CD4-positive, alpha-beta T cell treated with Interleukin-17A for 4 hours (primary cell): ENCODE data around the gene PLPPR4.
"Not testable (repeated sequence)": the region's sequence is repeated elsewhere in the genome, so short reads cannot be mapped to it uniquely, and the experiment has no call there.

Experiments used
- DNase-seq: peaks from one replicate; pipeline ENCODE4 v3.0.0-alpha.2; 2020; ENCODE audit warnings: mixed read lengths

PLPPR4 gene, protein sequence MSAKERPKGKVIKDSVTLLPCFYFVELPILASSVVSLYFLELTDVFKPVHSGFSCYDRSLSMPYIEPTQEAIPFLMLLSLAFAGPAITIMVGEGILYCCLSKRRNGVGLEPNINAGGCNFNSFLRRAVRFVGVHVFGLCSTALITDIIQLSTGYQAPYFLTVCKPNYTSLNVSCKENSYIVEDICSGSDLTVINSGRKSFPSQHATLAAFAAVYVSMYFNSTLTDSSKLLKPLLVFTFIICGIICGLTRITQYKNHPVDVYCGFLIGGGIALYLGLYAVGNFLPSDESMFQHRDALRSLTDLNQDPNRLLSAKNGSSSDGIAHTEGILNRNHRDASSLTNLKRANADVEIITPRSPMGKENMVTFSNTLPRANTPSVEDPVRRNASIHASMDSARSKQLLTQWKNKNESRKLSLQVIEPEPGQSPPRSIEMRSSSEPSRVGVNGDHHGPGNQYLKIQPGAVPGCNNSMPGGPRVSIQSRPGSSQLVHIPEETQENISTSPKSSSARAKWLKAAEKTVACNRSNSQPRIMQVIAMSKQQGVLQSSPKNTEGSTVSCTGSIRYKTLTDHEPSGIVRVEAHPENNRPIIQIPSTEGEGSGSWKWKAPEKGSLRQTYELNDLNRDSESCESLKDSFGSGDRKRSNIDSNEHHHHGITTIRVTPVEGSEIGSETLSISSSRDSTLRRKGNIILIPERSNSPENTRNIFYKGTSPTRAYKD

GRCh38 chr1:99264201-99265021 lies at the start of gene PLPPR4:
TSS of gene PLPPR4 (plus strand) at chr1:99264492. CDS start at chr1:99264594, 102 bp downstream.
- DNase-seq: no peak

- DNase-seq: no peak
These were observed 47.3 kb upstream of the PLPPR4 start for GRCh38 chr1:99216956-99217355.

- DNase-seq: no peak
These were observed 46.7 kb upstream of the PLPPR4 start for GRCh38 chr1:99217599-99217998.

DNA sequence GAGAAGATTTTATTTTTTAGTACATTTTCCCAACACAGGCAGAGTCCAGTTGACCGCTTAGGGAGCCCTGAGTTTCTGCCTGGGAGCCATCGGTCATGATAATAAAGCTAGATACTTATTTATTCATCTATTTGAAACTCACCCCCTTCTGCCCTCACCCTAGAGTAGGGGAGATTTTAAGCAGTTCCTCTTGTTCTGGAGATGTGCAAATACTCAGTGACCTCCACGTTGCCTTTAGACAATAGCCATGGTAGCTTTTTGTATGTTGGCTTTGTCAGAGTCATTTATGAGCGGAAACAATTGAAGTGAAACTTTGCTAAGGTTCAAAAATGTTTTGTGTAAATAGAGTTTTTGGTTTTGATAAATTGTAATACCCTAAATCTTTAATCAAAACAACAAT lies 45.7 kb upstream of the PLPPR4 start:
- no peak for DNase-seq

GRCh38 chr1:99218999-99219398 lies 45.3 kb upstream of the PLPPR4 start:
- no peak for DNase-seq

DNA sequence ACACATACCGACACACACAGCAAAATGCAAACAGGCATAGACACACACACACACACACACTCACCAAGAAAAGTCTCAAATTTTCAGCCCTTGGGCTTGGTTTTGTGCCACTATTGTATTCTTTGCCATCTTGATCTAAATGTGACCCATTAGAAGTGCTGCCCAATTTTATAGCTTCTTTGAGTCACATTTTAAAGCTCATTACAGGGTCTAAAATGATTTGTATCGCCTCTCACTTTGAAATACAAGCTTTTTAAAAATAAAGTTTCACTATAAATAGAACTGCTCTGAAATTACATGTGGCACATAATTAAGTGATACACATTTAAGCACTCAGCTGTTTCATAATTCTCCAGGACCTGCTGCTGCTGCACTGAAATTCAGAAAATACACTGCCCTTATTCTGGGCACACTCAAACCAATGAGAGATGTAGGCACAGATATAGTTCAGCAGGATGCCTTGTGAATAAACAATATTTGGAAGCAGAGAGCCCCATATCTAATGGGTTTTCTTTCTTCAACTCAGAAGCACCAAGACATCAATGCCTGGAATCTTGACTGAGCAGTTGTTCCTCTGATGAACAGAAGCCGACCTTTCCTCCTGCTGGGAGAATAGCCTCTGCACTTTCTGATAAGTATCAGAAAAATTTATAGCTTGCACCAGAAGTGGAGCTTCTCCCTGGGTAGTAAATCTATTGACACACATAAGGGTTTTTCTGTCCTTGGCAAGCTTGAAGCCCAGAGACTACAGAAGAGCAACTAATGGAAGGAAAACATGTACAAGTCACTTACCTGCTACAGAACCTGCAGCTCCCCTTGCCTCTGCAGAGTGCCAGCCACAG lies 37.0 kb upstream of the PLPPR4 start:
- DNase-seq: no peak

GRCh38 chr1:99228153-99228552 lies 36.1 kb upstream of the PLPPR4 start:
- no peak for DNase-seq

GRCh38 chr1:99229122-99229521 lies 35.2 kb upstream of the PLPPR4 start:
- no peak for DNase-seq

- no peak for DNase-seq
These were observed 33.6 kb upstream of the PLPPR4 start for GRCh38 chr1:99230695-99231094.

- DNase-seq: no peak
These were observed 32.1 kb upstream of the PLPPR4 start for GRCh38 chr1:99232172-99232571.

- no peak for DNase-seq
These were observed 30.8 kb upstream of the PLPPR4 start for GRCh38 chr1:99233446-99233845.

DNA sequence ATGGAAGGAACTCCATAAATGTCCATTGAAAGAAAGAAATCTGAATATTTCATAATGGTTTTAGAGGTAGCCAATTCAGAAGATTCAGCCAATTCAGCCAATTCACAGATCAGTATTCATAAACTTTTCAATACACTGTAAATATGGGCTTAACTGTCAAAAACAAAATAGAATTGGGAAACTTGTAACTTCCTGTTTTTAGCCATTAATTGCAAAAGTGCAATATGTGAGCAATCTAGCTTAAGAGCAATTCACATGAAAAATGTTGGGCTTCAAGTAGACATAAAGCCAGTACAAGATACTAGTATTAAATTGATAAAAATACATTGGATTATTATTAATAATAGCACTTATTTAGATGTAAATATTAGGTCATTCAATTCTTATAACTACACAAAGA lies 27.5 kb upstream of the PLPPR4 start:
- no peak for DNase-seq

DNA sequence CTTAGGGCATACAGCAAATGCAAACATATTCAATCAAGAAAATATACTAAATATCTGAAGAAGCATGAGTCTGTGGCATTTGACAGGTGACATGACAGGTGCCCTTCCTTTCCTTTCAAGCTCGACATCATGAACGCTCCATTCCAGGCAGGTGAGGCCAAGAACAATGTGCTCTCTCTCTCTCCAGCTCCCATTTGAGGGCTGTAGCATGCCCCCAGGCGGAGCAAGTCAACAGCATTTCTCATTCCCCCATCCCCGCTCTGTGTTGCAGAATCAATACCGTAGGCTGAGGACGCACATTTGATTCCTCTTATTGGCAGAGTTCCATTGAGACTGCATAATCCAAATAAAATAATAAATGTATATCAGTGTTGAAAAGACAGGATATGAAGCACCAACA lies 24.6 kb upstream of the PLPPR4 start:
- no peak for DNase-seq

GRCh38 chr1:99240621-99241020 lies 23.7 kb upstream of the PLPPR4 start:
- DNase-seq: no peak

DNA sequence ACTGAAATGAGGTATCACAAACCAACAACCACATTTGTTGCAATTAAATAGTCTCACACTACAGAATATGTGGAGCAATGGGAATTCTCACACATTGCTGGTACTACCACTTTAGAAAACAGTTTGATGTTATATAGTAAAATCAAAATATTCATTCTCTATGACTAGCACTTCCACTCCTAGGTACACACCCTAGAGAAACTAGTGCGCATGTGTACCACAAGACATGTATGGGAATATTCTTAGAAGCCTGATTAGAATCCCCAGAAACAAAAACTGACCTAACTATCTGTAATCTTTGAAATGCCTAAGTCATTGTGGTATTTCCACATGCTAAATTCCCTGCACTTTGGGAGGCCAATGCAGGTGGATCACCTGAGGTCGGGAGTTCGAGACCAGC lies 18.1 kb upstream of the PLPPR4 start:
- DNase-seq: no peak

- no peak for DNase-seq
These were observed 17.1 kb upstream of the PLPPR4 start for GRCh38 chr1:99247199-99247598.

- DNase-seq: no peak
These were observed 13.6 kb upstream of the PLPPR4 start for GRCh38 chr1:99250728-99251127.

GRCh38 chr1:99251308-99251707 lies 13.0 kb upstream of the PLPPR4 start:
- no peak for DNase-seq

GRCh38 chr1:99252630-99253029 lies 11.7 kb upstream of the PLPPR4 start:
- DNase-seq: no peak

DNA sequence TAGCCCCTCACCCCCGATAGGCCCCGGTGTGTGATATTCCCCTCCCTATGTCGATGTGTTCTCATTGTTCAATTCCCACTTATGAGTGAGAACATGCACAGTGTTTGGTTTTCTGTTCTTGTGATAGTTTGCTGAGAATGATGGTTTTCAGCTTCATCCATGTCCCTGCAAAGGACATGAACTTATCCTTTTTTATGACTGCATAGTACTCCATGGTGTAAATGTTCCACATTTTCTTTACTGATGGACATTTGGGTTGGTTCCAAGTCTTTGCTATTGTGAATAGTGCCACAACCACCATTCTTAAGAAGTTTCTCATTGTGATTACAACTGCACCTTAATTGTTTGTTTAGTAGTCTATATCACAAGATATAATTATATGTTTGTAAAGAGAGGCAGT lies 3.9 kb upstream of the PLPPR4 start:
- not testable (repeated sequence) for DNase-seq

- DNase-seq: no peak
These were observed 832 bp downstream of the PLPPR4 start for GRCh38 chr1:99265124-99265523.

- no peak for DNase-seq
These were observed 2.4 kb downstream of the PLPPR4 start for GRCh38 chr1:99266726-99267125.

DNA sequence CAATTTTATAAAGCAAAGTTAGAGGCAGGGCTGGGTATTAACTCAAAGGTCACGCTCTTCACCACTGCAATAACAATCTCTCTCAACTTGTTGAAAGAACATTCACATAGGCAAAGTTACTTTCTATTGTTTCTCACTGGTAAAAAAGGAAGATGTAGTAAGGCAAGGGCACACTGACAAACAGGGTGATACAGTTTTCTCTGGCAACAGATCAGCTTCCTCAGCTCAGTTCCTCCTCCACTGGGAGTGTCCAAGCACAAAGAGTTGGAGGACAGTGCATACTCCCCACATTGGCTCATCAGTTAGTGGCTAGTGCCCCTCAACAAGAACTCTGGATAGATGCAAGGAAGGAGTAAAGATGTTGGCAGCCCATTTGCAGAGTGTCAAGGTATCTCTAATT lies 3.7 kb downstream of the PLPPR4 start:
- DNase-seq: no peak
